ENCODE results near the gene AGRP.
"Not testable (repeated sequence)": the region's sequence is repeated elsewhere in the genome, so short reads cannot be mapped to it uniquely, and the experiment has no call there.

The AGRP gene

GRCh38 chr16:67483150-67483549 is at the start of gene AGRP:
Gene AGRP (minus strand): TSS chr16:67483547. CDS start chr16:67483398, 149 bp downstream.
- no peak for DNase-seq

- DNase-seq = no peak
Observed at GRCh38 chr16:67531247-67531646, 47.9 kb upstream of the AGRP start.

- no peak for DNase-seq
Observed at GRCh38 chr16:67530013-67530939, 46.9 kb upstream of the AGRP start.

GRCh38 chr16:67529582-67530012 is 46.2 kb upstream of the AGRP start:
- no peak for DNase-seq

- DNase-seq = no peak
Observed at GRCh38 chr16:67528870-67529581, 45.7 kb upstream of the AGRP start.

GRCh38 chr16:67528222-67528869 is 45.0 kb upstream of the AGRP start, which contains the start of gene RIPOR1:
Gene RIPOR1 (plus strand): TSS chr16:67528829. CDS start chr16:67538447, 9,618 bp downstream.
- DNase-seq = peak; percentile 50

- no peak for DNase-seq
Observed at GRCh38 chr16:67526149-67526791, 42.9 kb upstream of the AGRP start.

GRCh38 chr16:67525176-67525860 is 42.0 kb upstream of the AGRP start:
- DNase-seq = no peak

- peak; percentile 98 for DNase-seq
Observed at GRCh38 chr16:67521095-67521804, 37.9 kb upstream of the AGRP start.

- DNase-seq = no peak
Observed at GRCh38 chr16:67519242-67519641, 35.9 kb upstream of the AGRP start.

- no peak for DNase-seq
Observed at GRCh38 chr16:67518676-67519075, 35.3 kb upstream of the AGRP start.

GRCh38 chr16:67517661-67518423 is 34.5 kb upstream of the AGRP start:
- DNase-seq = no peak

GRCh38 chr16:67517155-67517445 is 33.8 kb upstream of the AGRP start:
- DNase-seq = no peak

GRCh38 chr16:67516296-67517154 is 33.2 kb upstream of the AGRP start:
- no peak for DNase-seq

- DNase-seq = peak; percentile 80
Observed at GRCh38 chr16:67514382-67514828, 31.1 kb upstream of the AGRP start.

GRCh38 chr16:67513892-67514291 is 30.5 kb upstream of the AGRP start:
- not testable (repeated sequence) for DNase-seq

- DNase-seq = no peak
Observed at GRCh38 chr16:67509016-67509415, 25.7 kb upstream of the AGRP start.

GRCh38 chr16:67506468-67506867 is 23.1 kb upstream of the AGRP start:
- no peak for DNase-seq

Data from activated CD8-positive, alpha-beta memory T cell treated with anti-CD3 and anti-CD28 coated beads, Interleukin-2, amount 50 U/mL, for 4 hours (primary cell).